GM19455 (cell line): ENCODE data around the gene ENPP3.

Experiments used
- ATAC-seq: cut with Tn5 transposase; IDR thresholded peaks from one replicate; pipeline ENCODE4 v1.9.1; 2021; ENCODE audit not compliant: unreplicated experiment

Gene ENPP3

DNA sequence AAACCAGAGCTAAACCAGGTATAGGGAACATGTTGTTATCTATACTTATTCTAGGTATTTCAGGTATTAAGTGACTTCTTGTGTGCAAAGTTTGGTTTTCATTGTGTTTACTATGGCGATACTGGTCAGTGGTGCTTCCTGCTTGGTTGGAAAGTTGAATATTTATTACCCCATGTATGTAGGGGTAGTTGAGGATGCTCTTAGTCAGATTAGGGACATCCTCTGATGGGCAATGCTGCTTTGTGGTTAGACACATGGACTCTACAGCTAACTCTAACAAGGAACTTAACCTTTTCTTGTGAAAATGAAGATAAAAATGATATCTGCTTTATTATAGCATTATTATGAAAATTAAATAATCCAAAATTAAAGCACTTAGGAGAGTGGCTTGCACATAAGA lies 126.6 kb downstream of the ENPP3 start:
- ATAC-seq = no peak

DNA sequence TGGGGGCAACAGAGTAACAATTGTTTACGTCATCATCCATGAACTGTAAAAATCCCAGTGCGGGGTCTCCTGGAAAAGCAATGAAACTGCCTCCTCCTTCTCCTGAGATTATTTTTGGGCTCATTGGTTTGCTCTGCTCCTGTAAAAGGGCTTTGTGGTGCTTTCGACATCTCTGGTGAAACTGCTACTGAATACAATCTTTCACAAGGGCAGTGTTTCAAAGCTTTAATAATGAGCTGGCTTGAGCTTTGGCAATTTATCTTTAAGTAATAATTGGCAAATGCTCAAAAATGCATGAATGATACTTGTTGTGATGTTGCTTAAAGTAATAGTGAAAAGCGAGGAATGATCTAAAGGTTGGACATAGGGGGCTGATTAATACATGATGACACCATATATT lies 127.2 kb downstream of the ENPP3 start:
- ATAC-seq = no peak

DNA sequence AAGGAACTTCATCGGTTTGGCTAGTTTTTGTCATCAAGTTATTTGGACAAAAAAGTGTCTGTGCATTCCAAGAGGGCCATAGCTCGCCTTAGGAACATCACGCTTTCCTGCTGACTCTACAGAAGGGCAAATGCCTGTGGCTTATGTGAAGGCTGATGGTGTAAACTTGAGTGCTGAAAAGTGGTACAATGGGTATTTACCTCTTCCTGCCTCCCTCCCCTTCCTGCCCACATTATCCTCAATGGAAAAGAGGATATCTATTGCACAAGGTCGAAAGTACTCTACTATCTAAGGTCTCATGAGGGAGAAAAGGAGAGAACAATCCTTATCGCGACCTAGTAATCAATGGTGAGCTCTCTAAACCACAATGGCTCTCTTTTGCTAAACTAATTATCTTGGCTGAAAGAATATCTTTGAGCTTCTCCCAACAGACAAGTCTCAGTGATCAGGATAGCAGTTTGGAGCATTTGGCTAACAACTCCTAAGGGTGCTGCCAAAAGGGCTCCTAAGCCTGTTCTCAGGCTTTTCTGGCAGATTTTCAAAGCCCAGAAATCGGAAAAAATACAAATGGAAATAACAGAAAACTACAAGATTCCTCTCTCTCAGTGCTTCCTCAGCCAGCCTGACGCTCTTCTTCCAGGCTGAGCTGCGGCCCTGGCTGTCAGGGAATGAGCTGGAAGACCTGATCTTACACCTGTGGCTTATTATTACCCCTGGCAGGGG lies 128.1 kb downstream of the ENPP3 start:
- ATAC-seq = no peak

DNA sequence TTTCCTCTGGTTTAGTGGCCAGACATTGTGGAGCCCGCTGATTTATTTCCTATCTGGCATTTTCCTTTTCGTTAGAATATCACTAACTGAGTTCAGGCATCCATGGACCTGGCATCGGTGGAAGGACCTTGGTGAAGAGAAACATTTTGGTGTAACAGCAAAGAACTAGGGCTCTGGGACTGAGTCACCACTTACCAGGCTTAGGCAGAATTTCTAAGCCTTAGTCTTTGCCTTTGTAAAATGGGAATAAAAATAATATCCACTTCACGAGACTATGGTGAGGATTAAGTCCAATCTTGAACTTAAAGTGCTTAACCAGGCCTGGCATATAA lies 128.7 kb downstream of the ENPP3 start:
- ATAC-seq = no peak

DNA sequence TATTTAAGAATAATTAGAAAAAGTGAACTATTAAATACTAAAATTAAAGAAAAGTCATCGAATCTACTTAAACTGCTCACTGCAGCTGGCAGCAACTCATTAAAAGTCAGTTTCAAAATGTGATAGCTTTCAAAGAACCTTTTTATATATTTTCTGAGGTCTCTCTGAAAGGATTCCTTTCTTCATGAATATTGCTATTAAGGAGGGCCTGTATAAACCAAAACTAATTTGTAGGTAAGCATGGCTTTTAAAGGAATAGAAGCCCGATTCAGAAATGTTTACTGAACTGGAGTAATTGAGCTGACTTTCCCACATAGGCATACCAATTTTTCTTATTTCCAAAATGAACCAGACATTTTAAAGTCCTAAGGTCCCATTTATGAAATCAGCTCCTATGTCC lies 129.5 kb downstream of the ENPP3 start:
- no peak for ATAC-seq

DNA sequence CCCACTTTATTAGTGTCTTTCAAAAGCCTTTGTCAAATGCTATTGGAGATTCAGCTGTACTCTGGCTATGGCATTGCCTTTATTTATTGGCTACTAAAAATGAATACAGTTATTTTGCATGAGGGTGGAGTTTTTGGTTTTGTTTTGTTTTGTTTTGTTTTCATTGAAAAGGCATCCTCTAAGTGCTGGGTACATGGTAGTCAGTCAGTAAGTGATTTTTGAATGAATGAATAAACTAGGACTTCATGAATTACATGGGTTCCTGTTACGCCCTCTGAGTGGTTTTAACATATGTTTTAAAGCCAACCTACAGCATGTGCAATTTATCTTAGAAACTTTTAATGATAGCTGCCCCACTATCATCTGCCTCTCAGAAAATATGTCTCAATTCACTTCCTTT lies 131.9 kb downstream of the ENPP3 start:
- no peak for ATAC-seq

DNA sequence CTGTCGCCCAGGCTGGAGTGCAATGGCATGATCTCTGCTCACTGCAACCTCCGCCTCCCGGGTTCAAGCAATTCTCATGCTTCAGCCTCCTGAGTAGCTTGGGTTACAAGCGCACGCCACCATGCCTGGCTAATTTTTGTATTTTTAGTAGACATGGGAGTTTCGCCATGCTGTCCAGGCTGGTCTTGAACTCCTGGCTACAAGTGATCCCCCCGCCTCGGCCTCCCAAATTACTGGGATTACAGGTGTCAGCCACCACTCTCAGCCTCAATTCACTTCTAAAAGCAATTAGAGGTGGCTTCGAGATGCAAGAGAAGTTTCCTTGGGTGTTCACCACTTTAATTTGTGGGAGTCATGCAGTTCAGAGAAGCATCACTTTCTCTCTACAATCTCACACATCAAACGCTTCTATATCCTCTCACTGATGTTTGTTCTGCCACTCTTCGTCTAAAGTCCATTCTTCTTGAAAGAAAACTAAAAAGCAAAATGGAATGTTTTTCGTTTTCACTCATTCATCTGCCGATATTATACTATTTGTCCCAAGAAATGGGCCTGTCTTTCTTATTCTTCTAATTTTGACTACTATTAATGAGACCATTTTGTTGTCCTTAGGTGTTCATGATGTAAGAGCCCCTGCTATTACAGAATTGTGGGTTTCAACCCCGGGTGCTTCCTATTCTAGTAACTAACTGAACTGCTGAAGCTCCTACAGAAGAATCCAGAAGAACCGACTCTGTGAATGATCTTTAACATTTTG lies 132.5 kb downstream of the ENPP3 start:
- ATAC-seq = no peak

DNA sequence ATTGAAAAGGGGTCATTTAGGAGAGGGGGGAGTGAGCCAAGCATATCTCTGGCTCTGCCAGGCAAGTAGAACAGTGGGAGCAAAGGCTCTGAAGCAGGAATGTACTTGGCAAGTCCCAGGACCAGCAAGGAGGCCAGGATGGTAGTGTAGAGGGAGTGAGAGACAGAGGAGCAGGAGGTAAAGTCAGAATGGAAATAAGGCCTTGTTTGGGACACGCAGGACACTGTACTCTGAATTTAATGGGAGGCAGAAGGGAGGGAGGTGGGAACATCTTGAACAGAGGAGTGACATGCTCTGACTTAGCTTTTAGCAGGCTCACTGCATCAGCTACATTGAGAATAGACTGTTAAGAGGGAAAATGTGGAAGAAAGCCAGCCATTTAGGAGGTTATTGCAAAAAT lies 133.7 kb downstream of the ENPP3 start:
- ATAC-seq = no peak

DNA sequence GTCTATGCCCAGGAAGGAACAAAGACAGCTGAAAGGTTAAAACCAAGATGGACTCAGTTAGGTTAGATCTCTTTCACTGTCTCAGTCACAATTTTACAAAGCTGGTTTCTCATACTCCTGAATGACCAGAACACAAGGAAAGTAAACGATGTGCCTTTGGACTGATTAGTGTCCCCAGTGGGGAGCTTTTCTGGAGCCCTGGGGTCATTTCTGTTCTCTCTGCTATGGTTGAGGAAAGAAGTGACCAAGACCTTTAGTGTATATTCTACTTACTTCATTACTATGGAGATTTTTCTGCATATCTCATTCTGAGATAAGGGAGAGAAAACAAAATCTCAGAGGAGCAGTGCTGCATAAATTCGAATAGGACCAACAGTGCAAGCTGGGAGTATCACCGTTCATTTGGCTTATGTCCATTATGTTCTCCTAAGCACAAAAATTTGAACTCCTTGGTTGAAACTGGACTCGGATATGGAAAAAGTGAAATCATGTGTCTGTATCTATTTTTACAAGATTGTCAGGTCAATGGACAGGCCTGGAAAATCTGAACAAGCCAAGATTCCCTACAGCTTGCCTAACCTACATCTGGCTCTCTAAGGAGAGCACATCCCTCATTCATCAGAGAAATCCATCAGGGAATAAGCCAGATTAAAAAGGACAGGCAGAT lies 136.3 kb downstream of the ENPP3 start:
- no peak for ATAC-seq

DNA sequence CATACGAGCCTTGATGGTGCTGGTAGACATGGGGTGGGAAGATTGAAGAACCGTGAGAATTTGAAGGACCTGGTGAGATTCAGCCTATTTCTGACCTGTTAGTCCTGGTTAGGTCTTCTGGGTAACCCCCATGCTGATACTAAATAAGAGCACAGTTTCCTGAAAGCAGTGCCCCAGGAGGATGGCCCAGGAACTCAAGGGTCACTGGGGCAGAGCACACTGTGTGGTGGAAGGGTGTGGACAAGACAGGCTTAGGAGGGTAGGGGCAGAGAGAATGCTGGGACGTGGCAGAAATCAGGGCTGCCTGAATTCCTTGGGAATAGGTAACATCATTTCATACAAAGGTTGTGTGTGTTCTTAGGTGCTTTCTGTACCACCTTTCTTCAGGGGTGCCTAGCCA lies 138.8 kb downstream of the ENPP3 start:
- no peak for ATAC-seq

DNA sequence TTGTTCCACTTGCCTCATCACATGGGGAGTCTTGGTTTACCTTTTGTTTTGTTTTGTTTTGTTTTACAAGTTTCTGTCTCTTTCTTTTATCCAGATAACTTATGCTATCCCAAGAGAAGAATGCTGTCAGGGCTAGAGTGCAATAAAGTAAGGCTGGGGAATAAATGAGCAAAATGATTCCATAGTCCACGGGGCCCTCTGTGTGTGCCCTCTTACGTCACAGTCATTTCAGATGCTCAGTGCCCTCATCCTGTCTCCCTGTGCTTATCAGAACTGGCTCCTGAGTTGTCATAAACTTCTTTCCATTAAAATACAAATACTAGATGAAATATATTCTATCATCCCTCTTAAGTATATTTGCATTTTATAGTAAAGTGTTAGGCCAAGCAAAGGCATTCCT lies 139.9 kb downstream of the ENPP3 start:
- ATAC-seq = no peak

DNA sequence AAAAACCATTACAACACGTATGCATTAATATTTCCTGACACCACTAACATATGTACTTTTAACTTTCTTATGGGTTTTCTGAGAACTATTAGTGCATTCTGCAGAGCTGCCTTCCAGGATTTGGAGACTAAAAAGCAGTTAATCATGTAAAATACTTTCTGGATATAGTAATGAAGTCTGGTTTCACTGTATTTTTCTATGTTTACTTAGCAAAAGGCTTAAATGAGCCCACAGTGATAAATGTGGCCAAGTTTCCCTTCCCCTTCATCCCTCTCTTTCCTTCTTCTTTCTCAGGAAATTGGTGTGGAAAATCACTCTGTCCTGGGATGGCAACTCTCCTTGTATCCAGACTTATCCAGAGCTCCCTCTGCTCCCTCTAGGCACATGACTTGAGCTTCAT lies 141.1 kb downstream of the ENPP3 start:
- no peak for ATAC-seq

DNA sequence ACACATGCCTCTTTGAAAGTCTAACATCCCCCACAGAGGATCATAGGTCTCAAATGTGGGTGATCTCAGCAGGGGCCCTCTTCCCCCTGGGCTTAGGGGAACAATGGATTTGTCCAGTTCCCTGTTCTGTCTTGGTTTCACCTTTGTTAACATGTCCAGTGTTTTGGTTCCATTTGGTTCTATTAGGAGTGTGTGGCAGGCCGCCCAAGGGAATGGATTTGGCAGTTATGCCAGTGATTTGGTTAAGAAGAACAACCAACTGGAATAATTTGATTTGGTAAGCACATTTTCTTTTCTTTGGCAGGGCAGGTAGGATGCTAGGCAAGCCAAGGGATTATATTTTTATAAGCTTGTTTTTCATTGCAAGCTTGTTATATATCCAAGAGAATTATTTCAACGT lies 142.2 kb downstream of the ENPP3 start:
- no peak for ATAC-seq

DNA sequence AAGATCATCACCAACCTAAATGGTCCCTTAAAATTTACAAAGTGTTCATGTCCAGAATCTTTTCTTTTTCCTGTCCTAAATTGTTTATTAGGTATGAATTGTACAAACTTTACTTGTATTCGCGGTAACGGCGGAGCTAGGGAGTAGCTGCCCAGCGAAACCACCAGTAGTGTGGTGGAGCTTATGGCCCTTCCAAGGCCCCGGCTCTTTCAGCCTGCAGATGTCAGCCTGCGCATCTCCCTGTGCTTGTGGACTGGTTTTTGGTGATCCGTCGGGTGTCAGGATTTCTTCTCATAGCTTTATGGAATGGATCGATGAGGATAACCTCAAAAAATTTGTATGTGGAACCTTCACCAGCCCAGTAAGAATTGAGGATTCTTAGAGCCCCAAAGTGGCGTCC lies 143.5 kb downstream of the ENPP3 start:
- ATAC-seq = no peak

DNA sequence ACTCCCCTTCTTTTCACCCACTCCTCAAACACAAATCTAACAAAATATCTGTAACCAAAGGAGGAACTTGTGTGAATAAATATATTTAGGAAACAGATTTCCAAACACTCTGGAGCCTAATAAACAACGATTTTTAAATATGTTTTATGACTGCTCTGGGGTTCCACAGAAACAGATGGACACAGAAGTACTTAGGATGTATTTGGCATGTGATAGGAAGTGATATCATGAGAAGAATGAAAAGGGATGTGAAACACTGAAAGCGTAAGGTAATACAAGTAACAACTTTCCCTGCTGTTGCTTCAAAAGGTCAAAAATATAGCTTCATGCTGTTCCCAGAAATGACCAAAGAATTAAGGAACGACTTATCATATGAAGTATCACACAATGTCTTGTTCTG lies 144.6 kb downstream of the ENPP3 start:
- no peak for ATAC-seq

DNA sequence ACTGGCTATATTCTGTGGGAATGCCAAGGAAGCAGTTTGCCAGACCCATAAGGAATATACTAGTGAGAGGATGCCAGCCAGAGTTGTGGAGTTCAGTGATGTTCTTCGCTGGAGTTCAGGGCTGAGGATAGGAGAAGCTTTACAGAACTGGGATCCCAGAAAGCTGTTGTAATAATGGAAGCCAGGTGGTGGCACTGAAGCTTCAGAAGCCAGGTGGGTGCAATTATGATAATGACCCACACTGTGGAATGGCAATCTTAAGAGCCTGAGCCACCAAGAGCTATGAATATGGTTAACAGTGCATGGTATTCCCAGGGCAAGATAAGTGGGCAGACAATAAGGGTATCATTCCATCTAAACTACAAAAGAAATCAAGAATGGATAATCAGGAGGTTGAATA lies 145.7 kb downstream of the ENPP3 start:
- no peak for ATAC-seq

DNA sequence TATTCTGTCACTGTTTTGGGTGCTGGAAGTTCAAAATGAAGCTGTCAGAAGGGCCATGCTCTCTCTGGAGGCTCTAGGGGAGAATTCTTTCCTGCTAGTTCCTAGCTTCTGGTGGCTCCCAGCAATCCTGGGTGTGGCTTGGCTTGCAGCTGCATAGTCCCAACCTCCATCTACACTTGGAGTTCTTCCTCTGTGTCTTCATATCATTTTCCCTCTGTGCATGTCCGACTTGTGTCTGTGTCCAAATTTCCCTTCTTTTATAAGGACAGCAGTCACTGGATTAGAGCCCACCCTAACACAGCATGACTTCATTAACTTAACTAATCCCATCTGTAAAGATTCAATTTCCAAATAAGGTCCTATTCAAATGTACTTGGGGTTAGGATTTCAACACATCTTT lies 147.5 kb downstream of the ENPP3 start:
- no peak for ATAC-seq

DNA sequence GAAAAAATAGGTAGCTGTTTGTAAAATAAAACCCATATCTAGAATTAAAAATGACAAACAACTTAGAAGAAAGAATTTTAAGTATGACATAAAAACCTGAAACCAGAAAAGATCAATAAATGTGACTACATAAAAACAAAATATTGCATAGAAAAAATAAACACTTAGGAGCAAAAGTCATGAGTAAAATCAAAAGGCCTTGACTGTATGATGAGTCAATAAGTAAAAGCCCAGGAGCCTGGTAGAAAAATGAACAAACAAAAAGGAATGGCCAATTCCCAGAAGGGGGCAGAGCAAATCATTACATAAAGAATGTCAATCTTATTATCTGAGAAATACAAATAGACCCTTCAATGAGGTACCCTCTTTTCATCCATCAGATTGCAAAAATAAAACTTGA lies 150.0 kb downstream of the ENPP3 start:
- ATAC-seq = no peak

DNA sequence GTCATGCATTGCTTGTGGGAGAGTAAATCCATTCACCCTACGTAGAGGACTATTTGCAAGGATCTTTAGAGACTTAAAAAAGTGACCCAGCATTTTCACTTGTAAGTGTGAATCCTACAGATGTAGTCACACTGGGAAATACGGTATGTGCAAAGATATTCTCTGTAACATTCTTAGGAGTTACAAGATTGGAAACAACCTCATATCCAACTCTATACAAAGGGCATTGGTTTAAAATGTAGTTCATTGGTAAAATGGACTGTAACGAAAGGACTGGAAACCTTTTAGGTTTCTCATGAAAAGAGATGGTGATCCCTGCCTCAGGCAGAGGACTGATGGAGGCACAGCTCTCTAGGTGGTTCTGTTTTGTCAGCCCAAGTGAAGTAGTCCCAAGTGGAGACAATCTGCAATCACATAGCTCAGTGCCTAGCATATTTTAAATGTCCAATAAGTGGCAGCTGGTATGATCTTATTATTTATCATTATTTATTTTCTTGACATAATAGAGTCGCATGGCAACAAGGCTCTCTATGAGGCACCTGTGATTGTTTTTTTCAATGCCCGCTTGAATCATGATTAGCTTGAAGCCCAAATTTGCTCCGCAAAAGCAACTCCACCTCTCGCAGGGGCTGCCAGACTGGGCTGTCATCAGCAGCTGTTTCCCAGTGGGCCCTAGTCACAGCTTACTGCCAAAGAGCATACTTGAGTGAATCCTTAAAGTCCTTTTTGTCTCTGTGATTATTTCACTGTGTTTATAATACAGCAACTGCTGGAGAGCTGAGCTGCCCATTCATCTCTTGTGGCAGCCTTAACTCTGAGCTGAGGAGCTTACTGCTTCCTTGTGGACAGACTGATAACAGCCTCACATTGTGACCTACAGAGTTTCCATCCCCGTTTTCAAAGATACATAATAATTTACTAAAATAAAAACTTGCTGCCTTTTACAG lies 150.9 kb downstream of the ENPP3 start:
- ATAC-seq = no peak

DNA sequence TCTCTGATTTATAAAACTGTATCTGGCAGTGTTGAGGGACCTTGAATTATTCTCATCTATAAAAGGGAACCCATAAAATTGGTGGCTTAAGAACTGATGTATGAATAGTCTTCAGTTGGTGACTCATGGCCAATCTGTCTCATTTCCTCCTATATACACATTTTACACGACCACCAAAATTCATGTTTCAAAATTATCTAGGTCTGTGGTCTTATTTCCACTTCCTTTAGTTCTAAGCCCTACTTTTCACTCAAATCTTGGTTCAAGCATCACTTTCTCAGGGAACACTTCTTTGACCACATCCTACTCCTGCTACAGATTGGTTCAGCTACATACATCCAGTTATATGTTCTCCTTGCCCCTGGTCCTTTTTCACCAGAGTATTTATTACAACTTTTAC lies 152.1 kb downstream of the ENPP3 start:
- no peak for ATAC-seq

DNA sequence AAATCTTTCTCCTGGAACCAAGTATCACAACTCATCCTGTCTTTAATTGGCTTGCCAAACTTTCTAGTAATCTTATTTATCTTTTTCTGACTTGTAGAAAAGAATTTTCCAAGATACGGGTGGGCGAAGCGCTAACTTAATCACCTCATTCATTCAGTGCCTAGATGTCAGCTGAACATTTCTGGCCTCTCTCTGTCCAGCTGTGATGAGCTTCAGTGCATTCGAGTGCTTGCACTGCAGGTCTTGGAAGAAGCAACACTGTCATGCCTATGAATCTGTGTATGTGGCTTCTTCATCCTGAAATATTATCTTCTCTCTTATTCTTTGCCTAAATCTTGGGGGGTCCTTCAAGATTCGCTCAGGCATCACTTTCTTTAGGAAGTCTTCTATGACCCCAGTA lies 154.4 kb downstream of the ENPP3 start:
- no peak for ATAC-seq
